Activated CD4-positive, alpha-beta T cell treated with anti-CD3 and anti-CD28 coated beads, Interleukin-2, amount 50 U/mL, for 16 hours (primary cell): ENCODE results near the gene SERPINB2.

Experiments used
- DNase-seq: peaks from one replicate; pipeline ENCODE4 v3.0.0-alpha.2; 2020

SERPINB2 gene, protein sequence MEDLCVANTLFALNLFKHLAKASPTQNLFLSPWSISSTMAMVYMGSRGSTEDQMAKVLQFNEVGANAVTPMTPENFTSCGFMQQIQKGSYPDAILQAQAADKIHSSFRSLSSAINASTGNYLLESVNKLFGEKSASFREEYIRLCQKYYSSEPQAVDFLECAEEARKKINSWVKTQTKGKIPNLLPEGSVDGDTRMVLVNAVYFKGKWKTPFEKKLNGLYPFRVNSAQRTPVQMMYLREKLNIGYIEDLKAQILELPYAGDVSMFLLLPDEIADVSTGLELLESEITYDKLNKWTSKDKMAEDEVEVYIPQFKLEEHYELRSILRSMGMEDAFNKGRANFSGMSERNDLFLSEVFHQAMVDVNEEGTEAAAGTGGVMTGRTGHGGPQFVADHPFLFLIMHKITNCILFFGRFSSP

DNA sequence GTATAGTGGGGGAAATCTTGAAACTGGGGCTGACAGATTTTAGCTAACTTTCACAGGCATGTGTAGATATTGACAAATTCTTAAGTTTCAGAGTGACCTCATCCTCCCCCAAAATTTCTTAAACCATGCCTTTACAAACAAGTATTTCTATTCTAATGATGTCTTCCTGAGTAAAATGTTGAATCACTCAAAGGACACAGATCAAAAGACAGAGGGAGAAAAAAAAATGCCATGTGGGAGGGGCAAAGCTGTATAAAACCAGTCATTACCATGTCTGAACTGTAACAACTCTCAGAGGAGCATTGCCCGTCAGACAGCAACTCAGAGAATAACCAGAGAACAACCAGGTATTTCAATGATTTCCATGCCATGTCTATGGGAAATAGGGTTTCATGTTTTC is at the start of gene SERPINB2:
Gene SERPINB2 (plus strand): TSS at position 282 of the 400 bp plus-strand sequence. CDS start 3,740 bp downstream, outside the sequence.
- peak; percentile 20 for DNase-seq

DNA sequence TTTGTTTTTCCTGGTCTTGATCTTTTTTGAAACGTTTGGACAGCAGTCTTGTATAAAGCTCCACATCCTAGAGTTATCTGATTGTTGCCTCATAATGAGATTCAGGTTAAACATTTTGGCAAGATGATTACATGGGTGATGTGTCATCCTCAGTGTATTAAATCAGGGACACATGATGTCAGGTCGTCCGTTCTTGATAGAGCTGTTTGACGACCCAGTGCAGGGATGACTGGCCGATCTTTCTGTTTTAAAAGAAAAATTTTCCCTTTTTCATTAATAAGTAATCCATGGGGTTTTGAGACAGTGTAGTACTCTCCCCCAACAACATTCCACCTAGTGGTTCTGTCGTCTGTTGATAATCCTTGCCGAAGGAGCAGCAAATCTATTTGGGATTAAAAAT is 44.5 kb upstream of the SERPINB2 start:
- no peak for DNase-seq

DNA sequence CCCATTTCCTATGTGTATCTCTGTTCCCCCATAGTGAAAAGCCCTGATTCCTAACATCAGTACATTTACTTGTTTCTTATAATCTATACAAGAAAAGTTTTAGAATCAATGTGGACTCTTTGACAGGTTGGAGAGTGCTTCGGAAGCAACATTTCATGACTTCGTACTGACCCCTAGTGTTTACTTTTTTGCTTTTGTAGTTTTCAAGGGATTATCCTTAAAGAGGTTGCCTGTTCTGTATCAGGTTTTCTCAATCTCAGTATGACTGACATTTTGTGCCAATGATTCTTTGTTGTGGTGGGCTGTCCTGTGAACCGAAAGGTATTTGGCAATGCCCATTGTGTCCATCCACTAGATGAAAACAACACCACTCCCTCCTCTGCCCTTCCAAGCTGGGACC is 43.3 kb upstream of the SERPINB2 start:
- DNase-seq, result peak; percentile 37

DNA sequence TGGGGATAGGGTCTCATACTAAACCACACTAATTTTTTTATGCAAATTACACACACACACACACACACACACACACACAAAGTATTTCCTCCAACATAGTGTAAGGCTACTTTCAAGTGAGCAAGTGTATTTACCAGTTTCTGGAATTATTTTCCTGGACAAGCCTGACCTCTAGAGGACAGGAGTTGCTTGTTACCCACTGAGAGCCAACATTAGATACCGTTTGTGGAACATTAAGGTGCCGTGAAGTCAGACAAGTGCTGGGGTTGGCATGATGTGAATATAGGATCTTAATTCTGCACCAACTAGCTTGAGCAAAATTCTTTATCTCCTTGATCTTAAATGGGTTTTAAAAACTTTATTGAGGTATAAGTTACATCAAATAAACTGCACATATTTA is 39.3 kb upstream of the SERPINB2 start:
- DNase-seq, result peak; percentile 35

DNA sequence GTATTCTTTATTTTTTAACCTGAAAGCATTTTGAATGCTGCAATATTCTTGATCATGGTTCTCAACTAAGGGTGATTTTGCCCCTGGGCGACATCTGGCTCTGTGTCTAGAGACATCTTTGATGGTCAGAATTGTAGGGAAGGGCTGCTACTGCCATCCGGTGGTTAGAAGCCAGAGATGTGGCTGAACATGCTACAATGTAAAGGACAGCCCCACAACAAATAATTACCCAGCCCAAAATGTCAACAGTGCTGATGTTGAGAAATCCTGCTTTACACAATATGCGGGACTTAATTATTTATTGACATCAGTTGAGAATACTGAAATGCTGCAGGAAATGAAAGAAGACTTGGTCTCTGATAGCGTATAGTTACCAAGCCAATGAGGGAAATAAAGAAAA is 37.5 kb upstream of the SERPINB2 start:
- DNase-seq, result peak; percentile 35

DNA sequence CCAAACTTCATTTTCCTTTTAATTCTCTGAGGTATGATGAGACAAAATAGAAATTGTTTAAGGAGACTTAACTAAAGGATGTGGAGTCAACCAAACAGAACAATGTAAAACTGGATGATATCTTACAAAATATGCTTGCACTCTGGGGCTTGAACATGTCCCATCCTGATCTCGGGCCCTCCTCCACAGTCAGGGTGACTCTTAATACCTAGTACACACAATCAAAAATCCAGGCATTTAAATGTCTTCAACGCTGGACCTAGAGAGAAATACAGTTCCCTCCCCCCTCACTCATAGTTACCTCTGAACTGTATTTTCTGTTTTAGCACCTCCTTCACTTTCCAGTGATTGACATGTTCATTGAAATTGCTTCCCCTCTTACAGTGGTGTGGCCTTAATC is 36.9 kb upstream of the SERPINB2 start:
- DNase-seq, result no peak

DNA sequence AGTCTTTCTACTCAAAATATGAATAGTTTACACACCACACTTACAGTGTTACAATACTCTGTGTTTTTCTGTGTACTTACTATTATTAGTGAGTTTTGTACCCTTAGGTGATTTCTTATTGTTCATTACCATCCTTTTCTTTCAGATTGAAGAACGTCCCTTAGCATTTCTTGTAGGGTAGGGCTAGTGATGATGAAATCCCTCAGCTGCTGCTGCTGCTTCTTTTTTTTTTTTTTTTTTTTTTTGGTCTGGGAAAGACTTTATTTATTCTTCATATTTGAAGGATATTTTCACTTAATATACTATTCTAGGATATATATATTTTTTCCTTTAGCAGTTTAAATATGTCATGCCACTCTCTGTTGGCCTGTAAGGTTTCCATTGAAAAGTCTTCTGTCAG is 29.0 kb upstream of the SERPINB2 start:
- DNase-seq, result no peak

DNA sequence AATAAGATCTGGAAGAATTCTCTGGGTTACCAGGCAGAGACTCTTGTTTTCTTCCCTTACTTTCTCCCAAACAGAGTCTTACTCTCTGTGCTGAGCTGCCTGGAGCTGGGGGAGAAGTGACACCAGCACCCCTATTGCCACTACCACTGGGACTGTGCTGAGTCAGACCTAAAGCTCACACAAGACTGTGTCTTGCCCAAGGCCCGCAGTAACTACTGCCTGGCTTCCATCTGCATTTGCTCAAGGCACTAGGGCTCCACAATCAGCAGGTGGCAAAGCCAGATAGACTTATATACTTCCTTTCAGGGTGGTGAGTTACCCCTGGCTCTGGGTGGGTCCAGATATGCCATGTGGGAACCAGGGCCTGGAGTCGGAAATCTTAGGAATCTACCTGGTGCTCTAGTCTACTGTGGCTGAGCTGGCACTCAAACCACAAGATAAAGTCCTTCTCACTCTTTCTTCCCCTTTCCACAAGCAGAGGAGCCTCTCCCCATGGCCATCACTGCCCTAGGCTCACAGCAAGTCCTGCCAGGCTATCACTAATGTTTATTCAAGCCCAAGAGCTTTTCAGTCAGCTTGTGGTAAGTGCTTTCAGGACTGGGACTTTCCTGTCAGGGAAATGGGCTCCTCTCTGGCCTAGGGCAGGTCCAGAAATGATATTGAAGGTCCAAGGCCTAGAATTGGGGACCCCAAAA is 27.6 kb upstream of the SERPINB2 start:
- DNase-seq, result no peak

DNA sequence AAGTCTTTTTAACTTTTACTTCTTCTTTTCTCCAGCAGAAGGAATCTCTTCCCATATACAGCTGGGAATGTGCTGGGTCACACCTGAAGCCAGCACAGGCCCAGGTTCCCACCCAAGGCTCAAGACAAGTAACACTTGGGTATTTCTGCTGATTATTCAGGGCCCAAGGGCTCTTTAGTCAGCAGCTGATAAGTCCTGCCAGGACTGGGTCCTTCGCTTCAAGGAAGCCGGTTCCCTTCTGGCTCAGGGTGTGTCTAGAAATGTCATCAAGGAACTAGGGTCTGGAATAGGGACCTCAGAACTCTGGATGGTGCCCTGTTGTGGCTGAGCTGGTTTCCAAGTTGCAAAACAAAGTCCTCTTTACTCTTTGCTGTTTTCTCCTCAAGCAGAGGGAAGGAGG is 27.0 kb upstream of the SERPINB2 start:
- no peak for DNase-seq

DNA sequence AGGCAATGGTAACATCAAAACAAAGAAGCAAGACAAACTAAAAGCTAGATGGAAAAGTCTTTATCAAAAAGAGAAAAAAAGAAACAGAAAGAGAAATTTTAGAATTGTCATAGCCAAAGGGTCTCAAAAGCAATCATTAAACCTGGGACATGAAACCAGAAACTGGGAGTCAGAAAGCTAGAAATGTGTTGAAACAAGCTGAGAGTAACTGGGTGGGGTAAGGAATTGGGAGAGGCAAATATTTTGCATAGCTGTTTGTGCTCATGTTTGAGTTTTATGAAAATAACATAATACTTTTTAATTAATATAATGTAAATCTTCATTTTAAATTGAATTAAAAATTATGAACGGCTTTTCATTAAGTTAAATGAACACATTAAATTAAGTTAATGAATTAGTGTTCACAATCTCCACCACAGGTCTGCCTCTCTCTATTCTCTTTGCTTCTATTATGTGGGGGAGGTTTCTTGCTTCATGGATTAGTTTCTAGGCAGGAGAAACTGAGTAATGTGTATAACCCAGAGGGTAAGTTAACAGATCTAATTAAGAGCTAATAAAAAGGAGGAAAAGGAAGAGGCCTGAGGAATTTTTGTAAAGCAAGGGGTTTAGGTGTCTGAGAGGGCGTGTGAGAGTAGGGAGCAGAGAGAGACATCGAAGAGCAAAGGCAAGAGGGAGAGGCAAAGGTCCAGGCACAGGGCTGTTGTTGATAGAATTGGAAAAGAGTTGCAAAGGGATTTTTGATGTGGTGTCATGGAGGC is 20.0 kb upstream of the SERPINB2 start:
- no peak for DNase-seq

DNA sequence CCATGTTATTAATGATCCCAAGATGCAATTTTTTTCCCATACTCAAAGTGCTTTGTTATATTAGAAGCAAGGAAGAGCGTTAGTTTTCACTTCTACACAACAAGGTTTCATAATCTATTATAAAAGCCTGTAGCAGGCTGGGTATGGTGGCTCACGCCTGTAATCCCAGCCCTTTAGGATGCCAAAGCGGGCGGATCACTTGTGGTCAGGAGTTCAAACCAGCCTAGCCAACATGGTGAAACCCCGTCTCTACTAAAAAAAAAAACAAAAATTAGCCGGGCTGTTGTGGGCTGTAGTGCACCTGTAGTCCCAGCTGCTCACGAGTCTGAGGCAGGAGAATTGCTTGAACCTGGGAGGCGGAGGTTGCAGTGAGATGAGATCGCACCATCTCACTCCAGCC is 19.0 kb upstream of the SERPINB2 start:
- no peak for DNase-seq

DNA sequence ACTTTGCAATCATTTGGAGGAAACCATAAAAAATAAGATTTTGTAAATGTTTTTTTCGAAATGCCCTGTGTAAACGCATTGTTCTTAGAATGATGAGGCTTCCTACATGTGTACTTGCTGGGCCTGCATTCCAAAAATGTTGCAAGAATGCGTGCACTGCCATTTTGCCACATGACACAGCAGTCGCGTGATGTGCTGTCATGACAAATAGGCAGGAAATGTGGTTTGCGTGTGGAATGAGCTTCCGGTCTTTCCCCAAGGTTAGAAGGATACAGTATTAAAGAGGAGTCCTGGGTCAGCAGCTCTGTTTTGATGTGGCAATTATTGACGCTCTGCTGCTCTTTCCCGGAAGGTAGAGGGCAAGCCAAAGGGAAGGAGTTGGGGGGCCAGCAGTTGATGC is 18.1 kb upstream of the SERPINB2 start:
- DNase-seq, result no peak

DNA sequence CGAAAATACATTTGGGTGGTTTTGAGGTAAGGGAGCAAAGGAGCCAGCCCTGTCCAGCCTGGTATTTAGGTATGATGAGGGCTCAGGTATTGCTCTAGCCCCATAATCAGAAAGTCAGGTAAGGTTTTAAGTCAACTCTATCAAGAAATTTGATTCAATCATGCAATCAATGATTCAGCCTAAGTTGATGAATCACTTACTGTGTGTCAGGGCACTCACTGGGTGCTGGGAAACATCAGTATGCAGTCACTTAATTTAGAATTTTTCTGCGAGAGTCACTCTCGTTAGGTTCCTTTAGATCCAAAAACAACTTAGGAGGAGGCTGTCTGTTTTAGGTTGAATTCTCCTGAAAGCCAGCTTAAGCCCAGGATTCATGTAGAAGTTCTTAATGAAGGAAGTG is 17.7 kb upstream of the SERPINB2 start:
- DNase-seq, result no peak

DNA sequence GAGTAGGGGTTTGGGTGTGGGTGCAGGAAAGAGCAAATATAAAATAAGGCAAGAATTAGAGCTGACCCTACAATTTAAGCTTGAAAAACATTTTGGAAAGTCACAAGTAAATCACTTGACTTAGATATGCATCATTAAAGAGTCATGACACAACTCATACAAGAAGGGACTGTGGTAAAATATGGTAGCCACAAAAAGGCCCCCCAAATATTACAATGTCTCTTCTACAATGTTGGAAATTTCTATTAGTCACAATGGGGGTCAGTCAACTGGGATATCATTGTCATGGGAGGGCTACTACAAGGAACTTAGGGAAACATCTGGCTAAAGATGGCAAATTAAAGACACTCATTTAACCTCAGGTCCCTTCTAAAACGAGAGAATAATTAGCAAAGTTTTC is 15.7 kb upstream of the SERPINB2 start:
- no peak for DNase-seq

DNA sequence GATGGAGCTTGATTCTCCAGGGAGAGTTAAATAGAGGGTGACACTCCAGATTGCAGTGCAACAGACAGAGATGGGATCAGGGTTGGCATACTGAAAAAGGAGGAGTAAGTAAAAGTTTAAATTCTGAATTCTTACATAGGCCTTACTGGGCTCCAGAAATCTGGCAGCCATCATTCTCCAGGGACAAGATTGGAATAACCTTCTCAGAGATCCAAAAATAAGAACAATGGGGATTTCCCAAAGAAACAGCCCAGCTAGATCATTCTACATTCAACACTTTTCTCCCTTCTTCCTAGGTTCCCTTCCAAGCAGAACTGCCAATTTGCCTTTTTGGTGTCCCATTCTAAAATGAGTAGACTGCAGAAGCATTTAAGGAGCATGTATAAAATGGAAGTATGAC is 14.9 kb upstream of the SERPINB2 start:
- no peak for DNase-seq

DNA sequence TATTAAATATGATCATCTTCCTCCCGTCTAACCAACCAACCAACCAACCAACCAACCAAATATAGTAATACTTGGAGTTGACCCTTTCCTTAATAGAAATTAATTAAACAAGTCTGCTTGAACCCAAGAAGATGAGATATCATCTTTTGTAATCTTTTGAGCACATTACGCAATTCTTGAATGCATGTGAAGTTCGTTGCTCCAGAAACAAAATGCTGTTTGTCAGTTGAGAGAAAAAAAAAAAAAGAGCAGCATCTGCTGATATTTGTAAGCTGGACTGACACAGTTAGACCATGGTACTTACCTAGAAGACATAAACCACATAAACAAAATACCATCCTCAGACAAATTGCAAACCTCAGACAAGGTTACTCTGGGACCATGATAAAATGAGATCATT is 9.2 kb upstream of the SERPINB2 start:
- no peak for DNase-seq

DNA sequence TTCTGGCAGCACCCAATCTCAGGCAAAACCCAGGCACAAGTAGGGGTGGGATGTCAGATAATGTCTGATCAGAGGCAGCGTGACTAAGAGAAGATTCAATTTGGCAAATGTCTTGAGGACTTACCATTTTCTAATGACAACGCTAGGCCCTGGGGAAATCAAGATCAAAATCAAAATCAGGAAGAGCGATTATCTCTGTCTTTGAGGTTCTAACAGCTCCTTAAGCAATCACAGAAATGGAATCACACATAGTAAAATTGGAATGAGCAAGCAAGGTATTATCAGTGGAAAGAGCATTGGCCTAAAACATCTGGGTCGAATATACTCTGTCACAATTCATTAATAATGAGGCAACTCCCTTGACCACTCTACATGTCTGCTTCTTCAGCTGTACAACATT is 8.6 kb upstream of the SERPINB2 start:
- no peak for DNase-seq

DNA sequence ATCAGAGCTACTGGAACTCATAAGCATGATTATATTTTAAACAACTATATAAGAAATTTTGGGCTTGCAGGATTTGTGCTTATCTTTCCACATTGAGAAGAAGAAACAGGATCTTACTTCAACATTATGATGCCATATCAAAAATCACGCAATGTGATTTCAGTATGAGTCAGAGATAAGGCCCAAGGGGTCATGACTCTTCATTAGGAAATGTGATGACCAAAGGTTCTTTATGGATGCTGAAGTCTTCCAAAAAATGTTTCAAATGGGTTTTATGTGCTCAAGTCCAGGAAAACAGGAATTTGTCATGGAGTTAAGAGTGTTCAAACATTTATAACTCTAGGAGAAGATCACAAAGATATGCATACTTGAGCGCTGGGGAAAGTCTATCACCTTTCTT is 7.8 kb upstream of the SERPINB2 start:
- no peak for DNase-seq

DNA sequence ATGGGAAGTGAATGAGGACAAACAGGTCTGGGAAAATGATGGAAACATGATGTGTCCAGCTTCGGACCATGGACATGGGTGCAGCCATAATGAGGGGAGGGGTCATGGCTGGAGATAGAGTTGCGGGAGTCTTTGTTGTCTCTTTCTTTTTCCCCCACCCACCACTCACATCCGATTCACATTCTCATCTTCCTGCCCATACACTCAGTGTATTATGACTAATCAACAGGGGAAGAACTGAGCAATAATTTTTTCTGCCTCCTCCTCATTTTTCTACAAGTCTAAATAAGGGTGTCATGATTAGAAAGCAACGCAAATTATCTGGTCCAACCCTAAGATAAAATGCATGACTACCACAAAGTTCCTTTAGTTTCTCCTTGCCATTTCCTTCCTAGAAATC is 5.7 kb upstream of the SERPINB2 start:
- DNase-seq, result peak; percentile 6

DNA sequence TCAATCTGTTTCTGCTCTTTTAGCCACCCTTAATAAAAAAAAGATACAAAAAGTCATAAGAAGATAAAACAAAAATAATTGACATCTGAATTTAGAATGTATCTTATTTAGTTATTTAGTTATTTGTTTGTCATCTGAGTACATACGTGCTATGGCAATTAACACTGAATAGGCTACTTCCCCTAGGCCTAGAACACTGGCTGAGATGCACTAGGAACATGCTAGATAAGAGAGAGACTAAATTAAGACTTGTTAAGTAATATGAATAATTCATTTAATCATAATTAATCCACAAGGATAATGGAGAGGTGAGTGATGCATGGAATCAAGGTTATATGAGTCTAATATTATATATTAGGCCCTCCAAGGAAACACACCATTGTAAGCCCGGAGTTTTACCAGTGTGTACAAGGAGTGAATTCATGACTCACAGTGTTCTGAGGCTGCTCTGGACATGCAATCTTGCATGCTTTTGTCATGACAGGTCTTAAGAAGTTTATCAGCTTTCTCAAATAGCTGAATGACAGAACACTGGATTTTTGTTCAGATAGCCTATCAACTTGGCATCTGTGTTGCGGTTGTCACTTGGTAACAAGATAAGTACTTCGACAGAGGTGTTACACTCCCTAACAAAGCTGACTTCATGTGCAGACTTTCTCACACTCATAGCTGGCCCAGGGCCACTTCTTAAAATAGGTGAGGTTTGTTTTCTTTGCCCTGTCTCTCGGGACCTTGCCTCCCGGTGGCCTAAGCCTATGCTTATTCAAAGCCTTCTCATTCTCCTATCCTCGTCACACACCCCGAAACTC is 5.0 kb upstream of the SERPINB2 start:
- peak; percentile 44 for DNase-seq

DNA sequence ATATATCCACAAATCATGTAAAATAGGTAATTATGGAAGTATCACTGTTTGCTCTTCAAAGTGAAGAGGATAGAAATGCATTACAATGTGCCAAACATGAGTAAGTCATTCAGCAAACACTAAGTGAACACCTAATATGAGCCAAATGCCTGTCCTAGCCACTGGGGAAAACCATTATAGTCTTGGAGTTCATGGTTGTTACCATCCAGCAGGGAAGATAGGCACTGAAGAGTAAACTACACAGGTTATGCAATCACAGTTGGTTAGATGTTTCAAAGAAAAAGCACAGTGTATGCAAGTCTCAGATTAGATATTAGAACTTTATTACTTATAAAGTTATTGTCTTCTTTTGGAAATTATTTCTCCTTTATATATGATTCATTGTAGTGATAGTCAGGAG is 3.9 kb upstream of the SERPINB2 start:
- DNase-seq, result no peak

DNA sequence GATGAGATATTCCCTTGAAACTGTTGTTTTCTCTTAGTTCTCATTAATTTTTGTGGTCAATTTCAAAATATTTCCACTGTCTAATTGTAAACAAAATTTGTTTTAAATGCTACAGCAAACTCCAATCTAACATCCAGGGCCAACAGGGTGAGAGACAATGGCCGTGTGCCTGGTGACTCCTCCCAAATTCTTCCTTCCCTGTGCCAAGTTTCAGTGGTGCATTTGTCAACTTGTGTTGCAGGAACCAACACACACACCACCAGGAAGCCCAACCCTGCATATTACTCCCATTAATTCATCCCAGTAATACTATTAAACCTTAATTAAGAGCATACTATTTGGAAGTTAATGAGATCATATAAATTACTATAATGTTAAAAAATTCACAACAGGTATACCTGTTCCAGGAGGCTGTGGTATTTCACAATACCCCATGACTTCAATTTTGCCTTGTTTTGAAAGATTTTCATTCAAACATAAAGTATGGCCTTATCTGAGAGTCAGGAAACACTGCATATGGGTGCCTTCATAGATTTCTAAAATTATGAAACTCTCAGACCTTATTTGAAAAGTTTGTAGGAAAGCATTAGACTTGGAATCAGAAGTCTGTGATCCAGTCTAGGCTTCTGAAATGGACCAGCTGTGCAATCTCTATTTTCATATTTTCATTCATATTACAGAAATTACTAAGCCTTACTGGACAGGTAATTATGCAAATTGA is 1.1 kb downstream of the SERPINB2 start:
- no peak for DNase-seq
